ENCODE results near the gene GALNT11. TPM values are rescaled to one million over a fixed set of nuclear protein-coding genes. Genes with fewer than 3 reads are reported as not detected.

Gene GALNT11
- total RNA-seq, 3 donors from 2014 or later, result 57.1 to 65.7 (median 58.7) TPM

DNA sequence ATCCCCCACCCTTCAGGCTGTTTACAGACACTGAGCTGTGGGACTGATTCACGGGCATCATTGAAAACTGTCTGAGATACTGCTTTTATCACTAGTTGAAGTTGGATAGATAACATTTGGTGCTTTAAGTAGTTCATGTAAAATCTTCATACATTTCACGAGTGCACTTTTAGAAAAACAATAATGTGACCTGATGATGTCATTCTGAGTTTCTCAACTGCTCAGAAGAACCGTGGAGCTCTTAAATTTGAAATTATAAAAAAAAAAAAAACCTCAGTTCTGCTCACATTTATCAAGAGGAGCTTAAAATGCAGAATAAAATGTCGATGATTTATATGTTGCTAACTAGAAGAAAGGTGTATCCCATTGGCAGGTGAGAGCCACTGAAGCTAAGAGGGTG is 81.5 kb downstream of the GALNT11 start:
- Histone ChIP-seq H3K9me3 (no peaks in the 10 kb centered on the region), H3K4me1 (no peaks in the 10 kb centered on the region), H3K27ac (no peak overlapping the region), H3K4me3 (no peak overlapping the region), H3K36me3 (peaks cover 7% of the 10 kb centered on the region), H3K27me3 (no peaks in the 10 kb centered on the region)
- no peak for DNase-seq (ENCODE audit: low spot score in 2 of 2)
- intact Hi-C loops (cut with DNase I; ENCODE audit: low total_unique reads), result no loop called here
- TF ChIP-seq, protein P1, sequence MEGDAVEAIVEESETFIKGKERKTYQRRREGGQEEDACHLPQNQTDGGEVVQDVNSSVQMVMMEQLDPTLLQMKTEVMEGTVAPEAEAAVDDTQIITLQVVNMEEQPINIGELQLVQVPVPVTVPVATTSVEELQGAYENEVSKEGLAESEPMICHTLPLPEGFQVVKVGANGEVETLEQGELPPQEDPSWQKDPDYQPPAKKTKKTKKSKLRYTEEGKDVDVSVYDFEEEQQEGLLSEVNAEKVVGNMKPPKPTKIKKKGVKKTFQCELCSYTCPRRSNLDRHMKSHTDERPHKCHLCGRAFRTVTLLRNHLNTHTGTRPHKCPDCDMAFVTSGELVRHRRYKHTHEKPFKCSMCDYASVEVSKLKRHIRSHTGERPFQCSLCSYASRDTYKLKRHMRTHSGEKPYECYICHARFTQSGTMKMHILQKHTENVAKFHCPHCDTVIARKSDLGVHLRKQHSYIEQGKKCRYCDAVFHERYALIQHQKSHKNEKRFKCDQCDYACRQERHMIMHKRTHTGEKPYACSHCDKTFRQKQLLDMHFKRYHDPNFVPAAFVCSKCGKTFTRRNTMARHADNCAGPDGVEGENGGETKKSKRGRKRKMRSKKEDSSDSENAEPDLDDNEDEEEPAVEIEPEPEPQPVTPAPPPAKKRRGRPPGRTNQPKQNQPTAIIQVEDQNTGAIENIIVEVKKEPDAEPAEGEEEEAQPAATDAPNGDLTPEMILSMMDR (IDR thresholded peaks at IDR 0.05), result no peak
- no peak for TF ChIP-seq POLR2A (IDR thresholded peaks at IDR 0.05)
- TF ChIP-seq POLR2AphosphoS5 (IDR thresholded peaks at IDR 0.05), result no peak

DNA sequence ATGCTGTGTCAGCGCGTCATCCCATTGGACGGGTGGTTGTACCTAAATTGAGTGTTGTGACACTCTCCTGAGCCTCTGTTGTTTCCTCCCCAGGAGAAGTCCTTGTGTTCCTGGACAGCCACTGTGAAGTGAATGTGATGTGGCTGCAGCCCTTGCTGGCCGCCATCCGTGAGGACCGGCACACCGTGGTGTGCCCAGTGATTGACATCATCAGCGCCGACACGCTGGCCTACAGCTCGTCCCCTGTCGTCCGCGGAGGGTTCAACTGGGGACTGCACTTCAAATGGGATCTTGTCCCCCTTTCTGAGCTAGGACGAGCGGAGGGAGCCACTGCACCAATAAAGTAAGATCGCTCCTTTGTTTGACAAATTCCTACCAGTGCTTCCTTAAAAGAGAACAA is 82.5 kb downstream of the GALNT11 start:
- Histone ChIP-seq H3K9me3 (no peaks in the 10 kb centered on the region), H3K4me3 (no peak overlapping the region), H3K4me1 (no peaks in the 10 kb centered on the region), H3K36me3 (peaks cover 6% of the 10 kb centered on the region), H3K27me3 (no peaks in the 10 kb centered on the region), H3K27ac (no peak overlapping the region)
- intact Hi-C loops (cut with DNase I; ENCODE audit: low total_unique reads), result no loop called here
- DNase-seq (ENCODE audit: low spot score in 2 of 2), result no peak
- no peak for TF ChIP-seq POLR2AphosphoS5 (IDR thresholded peaks at IDR 0.05)
- no peak for TF ChIP-seq POLR2A (IDR thresholded peaks at IDR 0.05)
- TF ChIP-seq, protein P1 (IDR thresholded peaks at IDR 0.05), result no peak

DNA sequence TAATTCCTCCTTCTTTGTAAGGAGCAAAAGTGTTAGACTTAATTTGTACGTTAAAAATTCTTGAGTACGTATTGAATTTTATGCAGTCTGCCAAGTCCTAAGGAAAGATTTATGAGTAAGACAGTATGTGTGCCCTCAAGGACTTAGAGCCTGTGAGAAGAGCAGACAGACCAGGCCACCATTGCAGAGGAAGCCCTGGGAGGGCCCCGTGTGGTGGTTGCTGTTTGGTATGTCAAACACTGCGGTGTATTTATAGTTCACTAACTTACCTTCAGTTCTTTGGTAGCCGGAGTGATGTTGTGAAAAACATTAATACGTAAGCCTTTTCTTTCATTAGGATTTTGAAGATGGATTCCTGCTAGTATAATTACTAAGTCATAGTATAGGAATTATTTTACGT is 82.9 kb downstream of the GALNT11 start:
- DNase-seq (ENCODE audit: low spot score in 2 of 2), result no peak
- TF ChIP-seq POLR2AphosphoS5 (IDR thresholded peaks at IDR 0.05) (no peak), POLR2A (IDR thresholded peaks at IDR 0.05) (no peak)
- TF ChIP-seq, protein P1 (IDR thresholded peaks at IDR 0.05), result no peak
- Histone ChIP-seq H3K27ac (no peak overlapping the region), H3K4me1 (no peaks in the 10 kb centered on the region), H3K27me3 (no peaks in the 10 kb centered on the region), H3K36me3 (peaks cover 2% of the 10 kb centered on the region), H3K4me3 (no peak overlapping the region), H3K9me3 (no peaks in the 10 kb centered on the region)
- intact Hi-C loops (cut with DNase I; ENCODE audit: low total_unique reads), result no loop called here

DNA sequence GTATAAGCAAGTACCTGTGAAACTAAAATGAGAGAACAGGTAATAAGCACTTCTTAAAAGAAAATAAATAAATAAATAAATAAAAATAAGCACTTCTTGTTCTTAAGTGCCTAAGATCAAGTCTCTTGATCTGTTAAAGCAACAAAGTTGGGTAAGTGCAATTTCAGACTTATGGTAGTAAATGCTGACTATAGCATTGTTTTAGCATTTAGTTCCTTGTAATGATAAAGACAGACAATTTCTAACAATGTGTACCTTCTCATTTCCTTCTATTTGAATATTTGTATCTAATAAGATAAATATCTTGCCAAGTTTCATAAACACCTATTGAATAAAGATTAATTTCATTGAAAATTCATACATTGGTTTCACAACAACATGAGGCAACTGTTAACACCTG is 87.4 kb downstream of the GALNT11 start:
- H3K4me3 ChIP-seq, result no peak overlapping the region
- H3K36me3 ChIP-seq, result peaks cover 3% of the 10 kb centered on the region
- no peaks in the 10 kb centered on the region for H3K9me3 ChIP-seq
- no peaks in the 10 kb centered on the region for H3K27me3 ChIP-seq
- no peaks in the 10 kb centered on the region for H3K4me1 ChIP-seq
- intact Hi-C loops (cut with DNase I; ENCODE audit: low total_unique reads), result no loop called here
- no peak for DNase-seq (ENCODE audit: low spot score in 2 of 2)
- TF ChIP-seq POLR2AphosphoS5 (IDR thresholded peaks at IDR 0.05) (no peak), POLR2A (IDR thresholded peaks at IDR 0.05) (no peak)
- TF ChIP-seq, protein P1 (IDR thresholded peaks at IDR 0.05), result no peak
- no peak overlapping the region for H3K27ac ChIP-seq

DNA sequence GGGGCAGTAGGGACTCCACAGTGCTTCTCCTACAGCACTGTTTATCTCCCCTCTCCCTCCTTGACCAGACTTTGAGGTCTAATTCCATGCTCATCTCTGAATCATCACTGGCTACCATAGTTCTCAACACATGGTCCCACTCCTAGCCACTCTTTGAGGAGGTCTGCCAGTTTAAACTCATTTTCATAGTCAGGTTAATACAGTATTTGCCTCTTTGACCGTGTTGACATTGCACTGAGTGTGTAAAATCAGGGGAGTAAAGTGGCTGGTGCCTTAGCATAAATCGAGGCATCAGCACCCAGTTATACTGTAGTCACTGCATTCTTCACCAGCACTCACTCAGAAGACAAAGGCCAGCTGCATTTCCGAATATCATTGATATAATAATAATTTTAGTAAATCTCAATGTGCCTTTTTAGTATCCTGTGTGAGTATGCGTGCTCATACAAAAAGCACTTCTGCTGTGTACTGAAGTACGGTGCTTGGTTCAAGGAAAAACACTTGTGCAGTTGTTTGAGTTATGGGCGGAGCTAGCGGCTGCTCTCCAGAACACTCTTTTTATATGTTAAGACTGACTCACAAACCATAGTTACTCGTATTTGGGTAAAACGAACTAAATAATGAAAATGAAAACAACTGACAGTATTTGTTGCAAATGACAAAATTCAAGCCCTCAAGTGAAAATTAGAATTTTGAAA is 89.7 kb downstream of the GALNT11 start:
- TF ChIP-seq POLR2A (IDR thresholded peaks at IDR 0.05) (no peak), POLR2AphosphoS5 (IDR thresholded peaks at IDR 0.05) (no peak)
- TF ChIP-seq, protein P1 (IDR thresholded peaks at IDR 0.05), result no peak
- Histone ChIP-seq H3K4me1 (no peaks in the 10 kb centered on the region), H3K27ac (no peak overlapping the region), H3K9me3 (no peaks in the 10 kb centered on the region), H3K27me3 (no peaks in the 10 kb centered on the region), H3K36me3 (peaks cover 3% of the 10 kb centered on the region), H3K4me3 (no peak overlapping the region)
- no peak for DNase-seq (ENCODE audit: low spot score in 2 of 2)
- intact Hi-C loops (cut with DNase I; ENCODE audit: low total_unique reads), result no loop called here

All from breast epithelium (tissue), 4 donors.